Sigmoid colon (tissue), 3 donors: ENCODE results near the gene CHRNE.

Experiments used
- POLR2A ChIP-seq, 2 donors: fragments of 450-650 bp; IDR thresholded peaks; one replicate each; pipeline ENCODE4 v1.6.1; 2016; ENCODE audit warnings: antibody characterized with exemption in 2 of 2, mild to moderate bottlenecking in 2 of 2, moderate library complexity in 2 of 2
- TF ChIP-seq, protein P1 (sequence below), 4 experiments: fragments of 450-650 bp in 3 of 4; fragments of 200-600 bp in 1 of 4; IDR thresholded peaks; one replicate each; pipeline ENCODE4 v1.5.1; 2016 to 2019; ENCODE audit warnings: antibody characterized with exemption in 4 of 4, mild to moderate bottlenecking in 3 of 4, moderate library complexity in 2 of 4

DNA sequence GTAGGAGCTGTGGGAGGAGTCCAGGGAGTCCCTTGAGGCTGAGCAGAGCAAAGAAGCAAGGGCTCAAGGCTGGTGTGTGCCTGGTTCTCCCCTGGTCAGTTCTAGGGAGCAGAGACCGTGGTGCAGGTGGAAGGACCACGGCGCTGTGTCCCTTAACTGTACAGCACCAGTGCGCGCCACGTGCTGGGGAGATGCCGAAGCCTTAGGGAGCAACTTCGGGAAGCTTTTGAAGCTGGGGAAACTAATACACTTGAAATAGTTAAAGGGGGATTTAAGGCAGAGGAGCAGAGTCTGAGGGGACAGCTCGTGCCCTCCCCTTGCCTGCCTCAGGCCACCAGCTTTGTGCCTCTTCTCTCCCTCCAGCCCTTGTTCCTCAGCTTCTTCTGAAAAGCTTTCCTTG, 42.2 kb downstream of the CHRNE start:
- TF ChIP-seq, protein P1, sequence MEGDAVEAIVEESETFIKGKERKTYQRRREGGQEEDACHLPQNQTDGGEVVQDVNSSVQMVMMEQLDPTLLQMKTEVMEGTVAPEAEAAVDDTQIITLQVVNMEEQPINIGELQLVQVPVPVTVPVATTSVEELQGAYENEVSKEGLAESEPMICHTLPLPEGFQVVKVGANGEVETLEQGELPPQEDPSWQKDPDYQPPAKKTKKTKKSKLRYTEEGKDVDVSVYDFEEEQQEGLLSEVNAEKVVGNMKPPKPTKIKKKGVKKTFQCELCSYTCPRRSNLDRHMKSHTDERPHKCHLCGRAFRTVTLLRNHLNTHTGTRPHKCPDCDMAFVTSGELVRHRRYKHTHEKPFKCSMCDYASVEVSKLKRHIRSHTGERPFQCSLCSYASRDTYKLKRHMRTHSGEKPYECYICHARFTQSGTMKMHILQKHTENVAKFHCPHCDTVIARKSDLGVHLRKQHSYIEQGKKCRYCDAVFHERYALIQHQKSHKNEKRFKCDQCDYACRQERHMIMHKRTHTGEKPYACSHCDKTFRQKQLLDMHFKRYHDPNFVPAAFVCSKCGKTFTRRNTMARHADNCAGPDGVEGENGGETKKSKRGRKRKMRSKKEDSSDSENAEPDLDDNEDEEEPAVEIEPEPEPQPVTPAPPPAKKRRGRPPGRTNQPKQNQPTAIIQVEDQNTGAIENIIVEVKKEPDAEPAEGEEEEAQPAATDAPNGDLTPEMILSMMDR (IDR thresholded peaks at IDR 0.05) = no peak
- TF ChIP-seq POLR2A (IDR thresholded peaks at IDR 0.05) = no peak
